Body of pancreas (tissue), 4 donors: Measurements from ENCODE around the gene ADAMTS5. TPM values are rescaled to one million over a fixed set of nuclear protein-coding genes. Genes with fewer than 3 reads are reported as not detected.

Experiments used
- ATAC-seq: fragments of 150-250 bp; one replicate; pipeline ENCODE4 v1.9.1; 2016
- DNase-seq, 4 donors: peaks; one replicate each; pipeline ENCODE4 v3.0.0-alpha.2; 2019
- H3K27ac ChIP-seq, 4 donors: fragments of 200-600 bp; sonication (generic); 1 replicate in 3 of 4; 2 replicates in 1 of 4; pipeline versions ENCODE4 v1.5.1 to v1.6.1; 2016 to 2019; ENCODE audit warnings: mild to moderate bottlenecking in 1 of 4, mixed read lengths in 1 of 4, moderate library complexity in 1 of 4
- H3K27me3 ChIP-seq, 2 donors: fragments of 200-600 bp; sonication (generic); one replicate each; pipeline ENCODE4 v1.6.0; 2016; ENCODE audit warnings: mild to moderate bottlenecking in 1 of 2
- H3K36me3 ChIP-seq, 2 donors: fragments of 200-600 bp; sonication (generic); replicated peaks in 1 of 2; 2 replicates each; pipeline ENCODE4 v1.5.1; 2016; ENCODE audit warnings: low read depth in 2 of 2; ENCODE audit not compliant: insufficient read depth in 1 of 2
- H3K4me1 ChIP-seq: fragments of 200-600 bp; sonication (generic); one replicate; pipeline ENCODE4 v1.6.0; 2016
- H3K4me3 ChIP-seq, 2 donors: fragments of 200-600 bp; sonication (generic); 1 replicate in 1 of 2; 2 replicates in 1 of 2; pipeline ENCODE4 v1.5.1; 2016 to 2019
- H3K9me3 ChIP-seq, 3 donors: fragments of 200-600 bp; sonication (generic); 1 replicate in 2 of 3; 2 replicates in 1 of 3; pipeline ENCODE4 v1.5.1; 2016
- CTCF ChIP-seq, 7 experiments: fragments of 450-650 bp in 4 of 7; fragments of 200-600 bp in 3 of 7; sonication (generic) in 3 of 7; IDR thresholded peaks; one replicate each; pipeline ENCODE4 v1.5.1; 2016 to 2019; ENCODE audit warnings: antibody characterized with exemption in 7 of 7
- POLR2A ChIP-seq, 3 donors: fragments of 450-650 bp; IDR thresholded peaks; one replicate each; pipeline ENCODE4 v1.6.1; 2016; ENCODE audit warnings: antibody characterized with exemption in 3 of 3, mild to moderate bottlenecking in 2 of 3
- WGBS, 2 donors: methylation state at CpG; one replicate each; pipeline ENCODE4 v1.1.5; 2017; 5-methylcytosine and 5-hydroxymethylcytosine counted together
- intact Hi-C: fragments of 100-400 bp; cut with DNase I; formaldehyde crosslinking; loops from one replicate; pipeline ENCODE4 v1.15.1; 2023
- total RNA-seq, 2 donors: library from RNA; depleted of rRNA; stranded (reverse); fragments of >200 nt; gene quantifications; one replicate each; pipeline ENCODE4 v1.1.0, GENCODE V29; 2016

ADAMTS5 gene
- total RNA-seq, 2 donors from 2014 or later = 3.4 to 3.6 TPM

- H3K27ac ChIP-seq = no peak overlapping the region
- H3K4me3 ChIP-seq = no peak overlapping the region
- no peaks in the 10 kb centered on the region for H3K27me3 ChIP-seq
- WGBS, 2 donors = 40 to 64% methylated on average over 5 of the region's 5 CpGs
- no peaks in the 10 kb centered on the region for H3K4me1 ChIP-seq
- ATAC-seq = no peak
- TF ChIP-seq POLR2A (IDR thresholded peaks at IDR 0.05) (no peak), CTCF (IDR thresholded peaks at IDR 0.05) (no peak)
- H3K9me3 ChIP-seq = no peaks in the 10 kb centered on the region
- DNase-seq = no peak
- H3K36me3 ChIP-seq = no peaks in the 10 kb centered on the region
- intact Hi-C loops = no loop called here
These were observed 78.0 kb downstream of the ADAMTS5 start for GRCh38 chr21:26888931-26889330.

- ATAC-seq (no peak), DNase-seq (no peak)
- H3K4me3 ChIP-seq = no peak overlapping the region
- no peak overlapping the region for H3K27ac ChIP-seq
- intact Hi-C loops = no loop called here
- no peak for TF ChIP-seq POLR2A (IDR thresholded peaks at IDR 0.05)
- no peak for TF ChIP-seq CTCF (IDR thresholded peaks at IDR 0.05)
- H3K4me1 ChIP-seq = no peaks in the 10 kb centered on the region
- no peaks in the 10 kb centered on the region for H3K27me3 ChIP-seq
- H3K36me3 ChIP-seq = no peaks in the 10 kb centered on the region
- no peaks in the 10 kb centered on the region for H3K9me3 ChIP-seq
These were observed 78.6 kb downstream of the ADAMTS5 start for GRCh38 chr21:26888256-26888655.

- no peak for TF ChIP-seq CTCF (IDR thresholded peaks at IDR 0.05)
- no peak for TF ChIP-seq POLR2A (IDR thresholded peaks at IDR 0.05)
- H3K4me1 ChIP-seq = no peaks in the 10 kb centered on the region
- H3K27me3 ChIP-seq = no peaks in the 10 kb centered on the region
- no peaks in the 10 kb centered on the region for H3K9me3 ChIP-seq
- H3K4me3 ChIP-seq = no peak overlapping the region
- intact Hi-C loops = no loop called here
- no peak for ATAC-seq
- no peaks in the 10 kb centered on the region for H3K36me3 ChIP-seq
- DNase-seq = no peak
- WGBS, 2 donors = 69 to 70% methylated on average over 3 of the region's 3 CpGs
- no peak overlapping the region for H3K27ac ChIP-seq
These were observed 79.6 kb downstream of the ADAMTS5 start for GRCh38 chr21:26887251-26887650.

- Histone ChIP-seq H3K4me3 (no peak overlapping the region), H3K27me3 (no peaks in the 10 kb centered on the region), H3K4me1 (no peaks in the 10 kb centered on the region), H3K36me3 (no peaks in the 10 kb centered on the region), H3K27ac (no peak overlapping the region), H3K9me3 (no peaks in the 10 kb centered on the region)
- no peak for DNase-seq
- no peak for ATAC-seq
- WGBS, 2 donors = 89% methylated on average over 2 of the region's 2 CpGs
- TF ChIP-seq CTCF (IDR thresholded peaks at IDR 0.05) (no peak), POLR2A (IDR thresholded peaks at IDR 0.05) (no peak)
- intact Hi-C loops = no loop called here
These were observed 82.5 kb downstream of the ADAMTS5 start for GRCh38 chr21:26884436-26884835.

- Histone ChIP-seq H3K36me3 (no peaks in the 10 kb centered on the region), H3K4me1 (no peaks in the 10 kb centered on the region), H3K27me3 (no peaks in the 10 kb centered on the region), H3K27ac (no peak overlapping the region), H3K4me3 (no peak overlapping the region), H3K9me3 (no peaks in the 10 kb centered on the region)
- intact Hi-C loops = no loop called here
- ATAC-seq (no peak), DNase-seq (no peak)
- WGBS, 2 donors = 63 to 78% methylated on average over 2 of the region's 2 CpGs
- no peak for TF ChIP-seq POLR2A (IDR thresholded peaks at IDR 0.05)
- TF ChIP-seq CTCF (IDR thresholded peaks at IDR 0.05) = no peak
These were observed 83.1 kb downstream of the ADAMTS5 start for GRCh38 chr21:26883768-26884167.
